ENCODE data around the gene NAP1L4.
A peak's percentile ranks its signal among the peaks of the same experiment; 100 is the strongest.

NAP1L4 gene

DNA sequence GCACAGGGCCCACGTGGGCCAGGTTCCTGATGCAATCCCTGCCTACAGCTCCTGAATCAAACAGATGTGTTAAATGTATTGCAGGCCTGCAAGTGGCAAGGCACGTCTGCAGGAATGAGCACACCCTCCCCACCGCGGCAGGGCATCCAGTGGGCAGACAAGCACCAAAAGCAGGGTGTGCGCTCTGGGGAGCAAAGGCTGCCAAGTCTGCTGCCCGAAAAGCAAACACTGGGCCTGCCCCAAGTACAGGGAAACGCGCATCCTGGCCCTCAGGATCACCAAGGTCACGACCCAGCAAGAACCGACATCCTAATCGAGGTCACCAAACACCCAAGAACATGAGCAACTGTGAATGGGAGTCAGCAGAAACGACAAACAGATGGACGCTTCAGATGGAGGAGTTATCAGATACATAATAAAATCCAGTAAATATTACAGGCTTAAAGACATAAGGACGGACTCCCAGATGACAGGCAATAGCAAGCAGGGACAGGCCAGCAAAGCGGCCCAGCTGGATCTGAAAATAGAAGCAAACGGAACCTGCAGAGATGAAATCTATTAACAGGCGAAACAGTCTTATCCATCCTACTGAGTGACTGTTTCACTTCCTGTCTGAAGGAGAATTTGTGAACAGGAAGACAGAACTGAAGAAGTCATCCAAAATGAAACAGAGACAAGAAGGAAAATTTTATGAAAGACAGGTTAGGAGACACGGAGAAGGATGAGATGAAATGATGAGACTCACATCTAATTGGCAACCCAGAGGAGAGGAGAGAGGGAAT is 38.4 kb upstream of the NAP1L4 start:
- no peak overlapping the region for H3K4me3 ChIP-seq (ENCODE audit: low read depth, low read length)
- TF ChIP-seq, protein P1, sequence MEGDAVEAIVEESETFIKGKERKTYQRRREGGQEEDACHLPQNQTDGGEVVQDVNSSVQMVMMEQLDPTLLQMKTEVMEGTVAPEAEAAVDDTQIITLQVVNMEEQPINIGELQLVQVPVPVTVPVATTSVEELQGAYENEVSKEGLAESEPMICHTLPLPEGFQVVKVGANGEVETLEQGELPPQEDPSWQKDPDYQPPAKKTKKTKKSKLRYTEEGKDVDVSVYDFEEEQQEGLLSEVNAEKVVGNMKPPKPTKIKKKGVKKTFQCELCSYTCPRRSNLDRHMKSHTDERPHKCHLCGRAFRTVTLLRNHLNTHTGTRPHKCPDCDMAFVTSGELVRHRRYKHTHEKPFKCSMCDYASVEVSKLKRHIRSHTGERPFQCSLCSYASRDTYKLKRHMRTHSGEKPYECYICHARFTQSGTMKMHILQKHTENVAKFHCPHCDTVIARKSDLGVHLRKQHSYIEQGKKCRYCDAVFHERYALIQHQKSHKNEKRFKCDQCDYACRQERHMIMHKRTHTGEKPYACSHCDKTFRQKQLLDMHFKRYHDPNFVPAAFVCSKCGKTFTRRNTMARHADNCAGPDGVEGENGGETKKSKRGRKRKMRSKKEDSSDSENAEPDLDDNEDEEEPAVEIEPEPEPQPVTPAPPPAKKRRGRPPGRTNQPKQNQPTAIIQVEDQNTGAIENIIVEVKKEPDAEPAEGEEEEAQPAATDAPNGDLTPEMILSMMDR (conservative IDR thresholded peaks at IDR 0.05; ENCODE audit: low read depth, low read length): no peak
- no peak for DNase-seq (ENCODE audit: low read depth)

DNA sequence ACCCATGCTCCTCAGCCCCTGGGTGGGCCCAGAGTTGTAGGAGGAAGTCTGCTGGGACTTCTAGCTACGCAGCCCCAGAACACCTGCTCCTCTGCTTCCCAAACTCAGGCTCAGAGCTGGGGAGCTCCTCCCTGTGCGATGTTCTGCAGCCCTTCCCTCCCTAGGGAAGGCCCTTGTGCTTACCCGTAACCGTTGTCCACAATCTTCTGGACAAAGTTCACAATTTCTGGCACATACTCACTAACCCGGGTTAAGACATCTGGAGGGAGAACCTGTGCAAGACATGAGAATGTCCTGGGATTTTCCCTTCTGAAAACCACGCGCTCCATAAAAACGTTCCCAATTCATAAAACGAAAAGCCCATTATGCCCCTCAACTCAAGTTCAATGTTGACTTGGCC is 36.7 kb upstream of the NAP1L4 start:
- no peak for DNase-seq (ENCODE audit: low read depth)
- no peak overlapping the region for H3K4me3 ChIP-seq (ENCODE audit: low read depth, low read length)
- TF ChIP-seq, protein P1 (conservative IDR thresholded peaks at IDR 0.05; ENCODE audit: low read depth, low read length): no peak

GRCh38 chr11:3026803-3027202 is 34.7 kb upstream of the NAP1L4 start:
- TF ChIP-seq, protein P1 (conservative IDR thresholded peaks at IDR 0.05; ENCODE audit: low read depth, low read length): no peak
- H3K4me3 ChIP-seq (ENCODE audit: low read depth, low read length): no peak overlapping the region
- no peak for DNase-seq (ENCODE audit: low read depth)

GRCh38 chr11:3022982-3023381 is 30.9 kb upstream of the NAP1L4 start:
- DNase-seq (ENCODE audit: low read depth): peak; percentile 96
- TF ChIP-seq, protein P1 (conservative IDR thresholded peaks at IDR 0.05; ENCODE audit: low read depth, low read length): no peak
- H3K4me3 ChIP-seq (ENCODE audit: low read depth, low read length): no peak overlapping the region

DNA sequence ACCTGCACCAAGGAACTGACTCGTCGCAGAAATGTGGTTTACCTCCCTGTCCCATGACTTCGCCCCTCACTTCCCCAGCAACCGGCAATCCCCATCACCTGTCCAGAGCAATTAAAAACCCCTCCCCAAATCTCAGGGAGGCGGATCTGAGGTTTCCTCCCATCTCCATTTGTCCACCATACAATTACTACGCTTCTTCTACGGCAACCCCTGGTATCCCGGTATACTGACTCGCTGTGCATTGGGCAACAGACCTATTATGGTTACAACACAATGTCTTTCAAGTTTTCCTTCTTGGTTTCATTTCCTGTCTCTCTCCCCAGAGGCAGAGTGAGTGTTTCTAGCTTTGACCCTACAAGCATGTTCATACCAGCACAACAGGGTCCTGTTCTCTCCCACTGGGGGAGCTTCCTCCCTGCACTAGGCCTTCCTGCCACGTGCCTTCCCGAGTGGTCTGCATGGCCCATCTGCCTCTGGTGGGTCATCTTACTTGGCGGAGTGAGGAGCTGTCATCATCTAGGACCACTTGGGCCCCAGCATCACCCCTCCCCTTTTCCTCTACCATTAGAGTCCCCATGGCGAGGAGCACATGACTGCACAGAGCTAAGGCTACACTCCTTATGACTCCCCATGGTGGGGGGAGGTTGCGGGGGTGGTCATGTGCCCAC is 30.3 kb upstream of the NAP1L4 start:
- peak; percentile 99 for DNase-seq (ENCODE audit: low read depth)
- TF ChIP-seq, protein P1 (conservative IDR thresholded peaks at IDR 0.05; ENCODE audit: low read depth, low read length): peak; percentile 2
- H3K4me3 ChIP-seq (ENCODE audit: low read depth, low read length): no peak overlapping the region

DNA sequence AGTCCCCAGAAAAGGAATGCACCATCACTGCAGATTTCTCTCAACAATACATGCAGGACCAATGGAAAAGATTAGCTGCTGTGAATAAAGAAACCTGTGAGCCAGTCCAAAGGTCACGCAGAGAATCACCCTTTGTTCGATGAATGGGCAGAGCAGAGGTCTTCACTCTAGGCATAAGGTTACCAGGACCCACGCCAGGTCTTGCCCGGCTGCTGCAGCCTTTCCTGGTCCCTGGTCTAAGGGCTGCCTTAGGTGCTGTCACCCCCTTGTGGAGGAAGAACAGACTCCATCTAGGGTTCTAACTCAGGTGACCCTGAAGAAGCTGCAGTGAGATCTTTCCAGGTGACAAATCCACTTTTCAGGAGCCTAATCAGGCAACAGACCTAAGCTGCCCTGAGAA is 29.0 kb upstream of the NAP1L4 start:
- TF ChIP-seq, protein P1 (conservative IDR thresholded peaks at IDR 0.05; ENCODE audit: low read depth, low read length): peak; percentile 82
- peak; percentile 72 for DNase-seq (ENCODE audit: low read depth)
- no peak overlapping the region for H3K4me3 ChIP-seq (ENCODE audit: low read depth, low read length)
